Gastroesophageal sphincter (tissue), 3 donors: ENCODE measurements around the gene FRMD3.

Source experiments
- CTCF ChIP-seq, 4 experiments: fragments of 200-600 bp in 2 of 4; fragments of 450-650 bp in 2 of 4; sonication (generic) in 1 of 4; IDR thresholded peaks; one replicate each; pipeline ENCODE4 v1.5.1; 2017 to 2019; ENCODE audit warnings: antibody characterized with exemption in 4 of 4, mild to moderate bottlenecking in 2 of 4, moderate library complexity in 2 of 4
- EP300 ChIP-seq: sonication (generic); formaldehyde crosslinking; IDR thresholded peaks from one replicate; pipeline ENCODE4 v1.6.1; 2017; ENCODE audit warnings: antibody characterized with exemption, mild to moderate bottlenecking
- POLR2A ChIP-seq, 2 donors: fragments of 450-650 bp; IDR thresholded peaks; one replicate each; pipeline ENCODE4 v1.6.1; 2017; ENCODE audit warnings: antibody characterized with exemption in 2 of 2, mild to moderate bottlenecking in 2 of 2, moderate library complexity in 1 of 2

- TF ChIP-seq CTCF (IDR thresholded peaks at IDR 0.05) (no peak), POLR2A (IDR thresholded peaks at IDR 0.05) (no peak), EP300 (no peak)
These were observed 34.3 kb upstream of the FRMD3 start for GRCh38 chr9:83572524-83572923.
